KBM-7 (cell line): ENCODE results near the gene DSC2.
"Not testable (repeated sequence)": the region's sequence is repeated elsewhere in the genome, so short reads cannot be mapped to it uniquely, and the experiment has no call there.

Experiments
- DNase-seq: peaks from one replicate; pipeline ENCODE4 v3.0.0-alpha.2; 2015
- in situ Hi-C: fragments of 300-500 bp; cut with MboI; formaldehyde crosslinking; loops from 2 replicates; pipeline ENCODE4 v1.14.3; 2020; ENCODE audit warnings: low sequenced_read_pairs, low pct_unique_long_range_greater_than_20kb, mixed read lengths

DSC2 gene

DNA sequence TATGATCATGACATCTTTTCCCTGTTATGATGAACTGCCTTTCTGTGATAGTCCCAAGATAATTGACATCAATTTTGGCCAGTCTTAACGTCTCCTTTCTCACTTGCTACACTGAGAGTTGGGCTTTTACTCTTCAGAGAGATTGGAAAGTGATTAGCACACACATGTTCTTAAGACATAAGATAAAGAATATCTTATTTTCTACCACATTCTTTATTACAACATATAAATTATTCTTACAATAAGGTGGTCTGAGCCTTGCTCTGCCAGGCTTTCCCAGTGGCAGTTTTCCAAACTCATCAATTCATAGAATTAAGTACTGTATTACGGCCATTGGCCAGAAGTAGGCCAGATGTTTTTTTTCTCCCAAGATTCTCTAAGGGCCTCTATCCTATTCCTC lies 54.0 kb downstream of the DSC2 start:
- no peak for DNase-seq
- in situ Hi-C loops = no loop called here

DNA sequence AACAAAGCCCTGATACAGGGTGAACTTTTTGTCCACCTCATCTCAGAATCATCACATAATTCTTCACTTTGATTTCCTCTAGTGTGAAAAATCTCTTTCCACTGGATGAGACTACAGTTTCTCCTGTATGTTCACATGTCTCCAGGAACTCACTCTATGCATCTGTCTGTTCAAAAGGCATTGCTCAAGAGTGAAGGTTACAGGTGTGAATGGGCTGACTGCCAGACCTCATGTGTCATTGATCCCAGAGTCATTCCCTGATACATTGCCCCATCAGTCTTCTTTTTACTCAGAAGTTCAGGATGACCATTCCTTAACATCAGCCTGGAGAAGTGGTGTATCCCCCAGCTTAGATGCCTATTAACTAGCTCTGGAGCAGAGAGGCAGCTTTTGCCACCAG lies 55.3 kb downstream of the DSC2 start:
- in situ Hi-C loops = no loop called here
- no peak for DNase-seq

DNA sequence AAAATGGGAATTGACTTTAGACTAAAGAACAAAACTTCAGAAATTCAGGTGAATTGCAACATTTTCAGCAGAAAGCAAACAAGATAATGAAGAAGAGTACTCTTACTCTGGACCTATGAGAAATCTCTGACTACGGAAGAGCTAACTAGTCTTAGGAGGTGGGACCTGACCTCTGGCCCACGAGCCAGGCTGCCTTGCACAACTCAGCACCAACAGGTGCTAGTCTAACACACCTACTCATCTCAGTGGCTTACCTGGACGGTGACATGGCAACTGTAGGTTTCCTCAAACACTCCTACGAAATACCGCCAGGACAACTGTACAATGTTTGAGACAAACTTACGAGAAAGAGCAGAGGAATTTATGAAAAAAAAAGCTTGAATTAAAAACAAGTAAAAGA lies 56.6 kb downstream of the DSC2 start:
- in situ Hi-C loops = no loop called here
- no peak for DNase-seq

DNA sequence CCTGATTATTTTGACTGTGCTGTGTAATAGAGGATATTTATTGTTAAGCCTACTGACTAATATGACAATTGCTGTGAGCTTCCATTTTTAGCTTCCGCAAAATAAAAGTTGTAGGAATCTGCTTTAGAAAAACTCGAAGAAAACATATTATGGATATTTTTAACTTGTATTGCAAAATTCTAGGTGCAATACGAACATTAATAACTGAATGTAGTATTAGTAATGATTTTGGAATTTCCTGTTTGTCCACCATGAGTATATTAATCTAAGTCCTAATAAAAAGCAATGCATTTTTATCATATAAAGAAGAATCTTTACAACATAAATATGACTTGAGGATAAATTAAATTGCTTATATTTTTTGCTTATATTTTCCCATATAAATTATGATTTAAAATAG lies 57.3 kb downstream of the DSC2 start:
- DNase-seq = no peak
- in situ Hi-C loops = no loop called here

DNA sequence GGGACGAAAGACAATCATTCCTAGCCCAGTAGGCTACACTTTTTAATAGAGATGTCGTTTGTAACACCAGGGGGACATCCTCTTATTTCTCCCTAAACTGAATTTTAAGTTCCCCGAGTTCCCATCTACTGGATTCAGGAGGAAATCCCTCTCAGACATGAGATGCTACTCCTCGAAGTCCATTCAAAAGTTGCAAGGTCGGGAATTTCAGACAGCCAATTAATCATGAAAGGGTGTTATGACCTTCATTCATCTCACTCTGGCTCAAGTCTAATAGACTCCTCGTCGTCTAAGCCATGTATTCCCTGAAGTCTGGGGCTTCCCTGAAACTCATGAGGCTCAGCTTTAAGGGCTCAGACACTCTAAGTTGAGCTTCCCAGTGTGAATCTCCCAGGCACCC lies 58.5 kb downstream of the DSC2 start:
- in situ Hi-C loops = no loop called here
- DNase-seq = no peak

DNA sequence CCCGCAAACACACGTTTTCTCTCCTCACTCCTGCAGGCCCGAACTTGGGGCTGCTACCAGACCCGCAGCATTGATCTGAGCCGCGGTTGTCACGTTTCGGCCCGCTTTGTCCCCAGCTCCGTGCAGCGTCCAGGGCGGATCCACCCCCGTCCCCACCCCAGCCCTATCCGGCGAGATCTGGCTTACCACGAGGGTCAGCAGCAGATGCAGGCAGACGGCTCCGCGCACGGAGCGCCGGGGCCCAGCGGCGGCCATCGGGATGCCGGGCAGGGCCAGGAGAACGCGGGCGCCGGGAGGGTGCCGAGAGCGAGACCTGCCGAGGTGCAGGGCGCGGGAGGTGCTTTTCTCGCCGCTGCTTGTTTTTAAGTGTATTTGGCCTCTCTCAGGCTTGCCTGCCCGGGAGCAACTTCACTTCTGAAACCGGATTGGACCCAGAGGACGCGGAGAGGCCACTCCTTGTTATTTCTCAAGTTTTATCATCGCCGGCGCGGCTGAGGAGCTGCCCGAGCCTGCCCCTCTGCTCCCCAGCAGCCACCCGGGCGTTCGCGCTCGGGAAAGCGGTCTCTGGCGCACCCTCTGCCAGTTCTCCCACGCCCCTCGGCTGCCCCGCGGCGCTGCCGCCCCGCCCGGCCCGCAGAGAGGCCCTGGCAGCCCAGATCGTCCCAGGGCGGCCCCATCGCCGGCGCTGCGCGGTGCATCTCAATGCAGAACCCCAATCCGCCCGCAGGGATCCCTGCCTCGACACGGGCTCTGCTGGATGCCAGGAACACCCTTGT lies 59.6 kb downstream of the DSC2 start, which contains the start of gene DSC3:
Gene DSC3, minus strand, starts transcription at position 337 of the 776 bp plus-strand sequence. Its CDS starts 82 bp downstream, at position 255.
- in situ Hi-C loops = no loop called here
- DNase-seq = no peak

DNA sequence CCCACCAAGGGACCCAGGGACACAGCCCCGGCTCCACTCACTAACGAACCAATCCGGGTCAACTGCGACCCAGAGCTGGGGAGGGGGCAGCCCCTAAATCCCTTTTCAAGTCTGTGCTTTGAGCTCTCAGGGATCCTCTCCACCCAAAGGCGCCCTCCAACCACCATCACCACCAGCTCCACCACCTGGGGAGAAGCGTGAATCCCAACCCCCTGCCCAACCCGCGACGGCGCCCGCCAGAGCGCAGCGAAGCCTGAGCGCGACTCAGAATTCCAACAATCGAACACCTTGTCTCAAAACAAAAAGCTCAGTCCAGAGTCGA lies 60.2 kb downstream of the DSC2 start:
- DNase-seq = no peak
- in situ Hi-C loops = no loop called here

DNA sequence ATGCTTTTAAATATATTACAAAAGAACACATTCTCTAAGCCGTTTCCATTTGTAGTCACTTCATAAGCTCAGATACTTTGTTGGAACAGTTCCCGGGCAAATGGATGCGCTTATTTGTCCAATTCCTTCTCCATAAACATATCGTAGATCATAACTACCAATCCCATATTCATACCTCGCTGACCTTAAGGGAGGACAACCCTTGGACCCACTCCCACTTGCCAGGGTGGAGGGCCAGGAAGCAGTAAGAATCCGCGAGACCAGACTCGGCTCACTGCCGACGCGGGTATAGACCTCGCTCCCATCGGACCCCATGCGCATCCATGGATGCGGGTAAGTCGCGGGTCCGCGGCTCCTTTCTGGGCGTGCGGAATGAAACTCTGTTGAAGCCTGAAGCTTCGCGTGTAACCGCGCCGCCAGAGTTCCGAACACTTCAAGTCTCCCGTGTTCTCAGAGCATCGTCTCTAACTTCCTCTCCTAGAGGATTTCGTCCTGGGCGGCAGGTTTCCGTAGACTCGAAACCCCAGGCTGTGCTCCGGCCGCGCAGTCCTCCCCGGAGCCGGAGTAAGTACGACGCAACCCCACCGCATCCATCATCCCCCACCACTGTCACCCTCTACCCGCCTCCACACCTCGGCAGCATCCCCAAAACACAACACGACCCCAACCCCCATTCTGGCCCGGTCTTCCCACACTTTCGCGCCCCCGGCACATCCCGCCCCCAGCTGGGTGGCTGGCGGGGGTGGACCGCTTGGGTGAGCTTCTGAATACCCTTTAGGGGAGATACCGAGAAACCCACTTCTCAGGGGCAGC lies 60.7 kb downstream of the DSC2 start:
- no peak for DNase-seq
- in situ Hi-C loops = no loop called here

DNA sequence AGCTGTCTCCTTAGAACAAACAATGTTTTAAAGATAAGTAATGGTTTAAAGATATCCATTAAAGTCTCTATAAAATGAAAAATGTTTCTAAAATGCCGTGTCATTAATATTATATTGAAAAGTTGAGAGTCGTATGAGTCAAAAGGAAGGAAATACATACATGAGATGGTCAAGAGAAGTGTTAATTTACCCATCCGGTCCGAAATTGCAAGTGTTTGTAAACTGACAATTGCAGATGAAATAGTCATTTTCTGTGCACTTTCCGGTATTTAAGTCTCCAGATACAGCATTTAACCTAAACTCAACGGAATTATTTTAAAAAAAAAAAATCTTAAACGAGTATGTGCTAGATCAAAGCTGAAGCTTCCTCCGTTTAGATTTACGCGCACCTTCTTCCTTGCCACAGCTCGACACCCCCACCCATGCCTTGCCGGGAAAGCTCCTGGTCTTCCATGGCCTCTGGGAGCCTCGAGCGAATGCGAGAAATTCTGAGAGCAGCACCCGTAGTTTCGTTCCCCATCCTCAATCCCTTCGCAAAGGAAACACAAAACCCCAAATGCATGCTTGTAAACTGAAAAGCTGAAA lies 61.4 kb downstream of the DSC2 start:
- in situ Hi-C loops = no loop called here
- DNase-seq = no peak

DNA sequence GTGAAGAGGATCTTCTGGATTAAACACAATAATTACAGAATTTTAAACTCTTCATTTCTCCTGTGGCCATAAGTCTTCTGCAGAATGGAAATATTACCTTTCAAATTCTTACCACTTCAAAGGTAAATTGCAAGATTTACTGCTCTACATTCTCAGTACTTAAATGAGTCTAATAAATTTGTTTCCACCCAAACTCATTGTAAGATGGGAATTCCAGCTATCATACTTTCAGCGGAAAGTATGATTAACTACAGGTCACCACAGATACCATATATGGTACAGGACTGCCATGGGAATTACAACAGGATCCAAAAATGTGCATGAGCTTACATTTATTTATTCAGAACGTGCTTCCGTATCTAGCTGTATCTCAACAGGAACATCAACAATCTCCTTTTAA lies 62.8 kb downstream of the DSC2 start:
- in situ Hi-C loops = no loop called here
- no peak for DNase-seq

DNA sequence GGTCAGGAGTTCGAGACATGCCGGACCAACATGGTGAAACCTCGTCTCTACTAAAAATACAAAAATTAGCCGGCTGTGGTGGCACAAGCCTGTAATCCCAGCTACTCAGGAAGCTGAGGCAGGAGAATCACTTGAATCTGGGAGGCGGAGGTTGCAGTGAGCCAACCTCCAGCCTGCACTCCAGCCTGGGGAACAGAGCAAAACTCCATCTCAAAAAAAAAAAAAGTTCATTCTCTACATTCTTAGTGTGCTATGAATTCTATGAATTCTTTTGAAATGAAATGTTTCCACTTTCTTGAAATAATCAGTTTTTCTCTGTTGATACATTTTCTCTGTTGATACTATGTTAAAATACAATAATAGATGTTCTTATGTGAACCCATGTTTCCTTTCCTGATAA lies 64.5 kb downstream of the DSC2 start:
- DNase-seq, in situ Hi-C loops: not testable (repeated sequence)

DNA sequence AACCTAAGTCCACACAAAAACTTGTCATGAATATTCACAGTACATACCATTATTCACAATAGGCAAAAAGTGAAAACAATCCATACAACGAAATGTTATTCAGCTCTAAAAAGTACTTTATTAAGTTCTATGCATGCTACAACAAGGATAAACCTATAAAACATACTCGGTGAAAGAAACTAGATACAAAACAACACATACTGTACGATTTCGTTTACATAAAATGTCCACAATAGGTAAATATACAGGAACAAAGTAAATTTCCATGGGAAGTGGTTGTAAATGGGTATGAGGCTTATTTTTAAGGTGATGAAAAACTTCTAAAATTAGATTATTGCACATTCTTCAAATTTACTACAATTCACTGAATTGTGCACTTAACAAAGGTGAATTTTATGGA lies 67.7 kb downstream of the DSC2 start:
- in situ Hi-C loops = no loop called here
- no peak for DNase-seq

DNA sequence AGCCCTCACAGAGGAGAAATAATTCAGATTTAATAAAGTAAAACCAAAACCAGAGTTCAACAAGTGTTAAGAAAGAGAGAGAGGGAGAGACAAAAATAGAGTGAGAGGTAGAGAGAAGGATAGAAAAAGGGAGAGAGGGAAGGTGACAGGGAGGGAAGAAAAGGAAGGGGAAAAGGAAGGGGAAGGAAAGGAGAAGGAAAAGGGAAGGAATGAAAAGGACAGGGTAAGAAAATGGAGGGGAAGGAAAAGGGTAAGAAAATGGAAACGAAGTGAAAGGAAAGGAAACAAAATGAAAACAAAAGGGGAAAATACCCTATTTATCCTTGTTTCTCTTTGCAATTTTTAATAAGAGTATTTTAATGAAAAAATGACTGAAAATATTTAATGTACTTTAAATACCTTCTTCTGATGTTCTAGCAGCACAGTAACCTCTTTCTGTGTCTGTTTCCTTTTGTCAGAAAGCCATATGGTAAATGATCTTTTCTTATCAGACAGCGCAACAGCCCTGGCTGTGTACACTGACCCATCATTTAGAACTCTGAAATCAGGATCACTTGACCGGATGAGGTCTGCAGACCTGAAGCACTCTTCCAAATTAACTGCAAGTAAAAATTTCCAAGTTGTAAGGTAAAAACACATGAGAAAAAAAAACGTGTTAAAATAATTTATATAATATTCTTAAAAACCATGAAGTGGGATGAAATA lies 71.5 kb downstream of the DSC2 start:
- no peak for DNase-seq
- in situ Hi-C loops = no loop called here

DNA sequence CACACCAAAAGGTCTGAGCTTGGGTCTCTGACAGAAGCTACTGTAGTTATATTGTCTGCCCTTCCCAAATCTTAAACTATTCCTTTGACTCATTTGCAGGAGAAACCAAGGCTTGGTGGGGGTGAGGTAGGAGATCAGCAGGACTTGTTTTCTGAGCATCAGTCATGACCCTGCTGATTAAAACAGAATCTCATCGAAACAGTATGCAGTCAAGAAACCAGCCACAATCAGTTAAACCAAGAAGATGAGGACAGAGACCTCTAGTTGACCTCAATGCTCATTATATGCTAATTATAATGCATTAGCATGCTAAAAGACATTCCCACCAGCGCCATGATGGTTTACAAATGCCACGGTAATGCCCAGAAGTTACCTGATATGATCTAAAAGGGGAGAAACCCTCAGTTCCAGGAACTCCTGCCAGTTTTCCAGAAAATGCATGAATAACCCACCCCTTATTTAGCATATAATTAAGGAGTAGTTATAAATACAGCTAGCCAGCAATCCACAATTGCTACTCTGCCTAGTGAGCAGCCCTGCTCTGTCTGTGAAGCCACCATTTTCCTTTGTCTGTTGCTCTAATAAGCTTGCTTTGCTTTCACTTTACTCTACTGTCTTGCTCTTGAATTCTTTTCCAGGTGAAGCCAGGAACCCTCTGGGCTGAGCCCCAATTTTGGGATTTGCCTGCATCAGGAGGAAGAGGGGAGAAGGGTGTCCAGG lies 86.3 kb downstream of the DSC2 start:
- in situ Hi-C loops = no loop called here
- DNase-seq = no peak

DNA sequence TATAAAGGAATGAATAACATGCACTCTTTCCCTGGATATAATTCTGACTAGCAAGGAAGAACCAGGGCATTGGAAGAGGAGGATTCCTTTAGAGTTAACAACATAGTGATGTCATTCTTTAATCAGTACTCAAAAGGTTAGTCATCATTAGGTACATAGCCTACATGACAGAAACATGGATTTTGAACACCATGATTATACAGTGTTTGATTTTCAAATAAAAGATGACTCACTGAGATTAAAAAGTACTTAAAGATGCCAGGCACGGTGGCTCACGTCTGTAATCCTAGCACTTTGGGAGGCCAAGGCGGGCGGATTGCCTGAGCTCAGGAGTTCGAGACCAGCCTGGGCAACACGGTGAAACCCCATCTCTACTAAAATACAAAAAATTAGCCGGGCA lies 90.8 kb downstream of the DSC2 start:
- in situ Hi-C loops, DNase-seq: not testable (repeated sequence)

DNA sequence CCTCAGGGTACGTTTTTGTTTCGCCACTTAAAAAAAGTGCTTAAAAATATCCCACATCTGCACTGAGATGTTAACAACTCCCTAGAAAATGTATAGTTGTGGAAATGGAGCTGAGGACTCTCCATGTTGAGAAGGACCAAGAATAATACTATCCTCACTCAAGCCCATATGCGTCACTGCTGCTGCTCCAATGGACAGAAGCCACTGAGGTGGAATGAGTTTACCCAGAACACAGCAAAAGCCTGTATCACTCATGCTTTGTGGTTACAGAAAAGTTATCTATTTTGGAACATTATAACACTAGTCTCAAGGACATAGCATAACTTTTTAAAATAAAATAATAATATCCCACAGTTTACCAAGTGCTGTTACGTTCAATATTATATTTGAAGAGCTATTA lies 91.6 kb downstream of the DSC2 start:
- no peak for DNase-seq
- in situ Hi-C loops = no loop called here
